Raji (cell line): ENCODE measurements around the gene HELT.

Experiments
- POLR2A ChIP-seq: IDR thresholded peaks from 2 replicates; pipeline ENCODE4 v1.6.1; 2011; ENCODE audit warnings: low read depth, low read length, control low read depth; ENCODE audit not compliant: insufficient read depth

Gene HELT, protein sequence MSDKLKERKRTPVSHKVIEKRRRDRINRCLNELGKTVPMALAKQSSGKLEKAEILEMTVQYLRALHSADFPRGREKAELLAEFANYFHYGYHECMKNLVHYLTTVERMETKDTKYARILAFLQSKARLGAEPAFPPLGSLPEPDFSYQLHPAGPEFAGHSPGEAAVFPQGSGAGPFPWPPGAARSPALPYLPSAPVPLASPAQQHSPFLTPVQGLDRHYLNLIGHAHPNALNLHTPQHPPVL

DNA sequence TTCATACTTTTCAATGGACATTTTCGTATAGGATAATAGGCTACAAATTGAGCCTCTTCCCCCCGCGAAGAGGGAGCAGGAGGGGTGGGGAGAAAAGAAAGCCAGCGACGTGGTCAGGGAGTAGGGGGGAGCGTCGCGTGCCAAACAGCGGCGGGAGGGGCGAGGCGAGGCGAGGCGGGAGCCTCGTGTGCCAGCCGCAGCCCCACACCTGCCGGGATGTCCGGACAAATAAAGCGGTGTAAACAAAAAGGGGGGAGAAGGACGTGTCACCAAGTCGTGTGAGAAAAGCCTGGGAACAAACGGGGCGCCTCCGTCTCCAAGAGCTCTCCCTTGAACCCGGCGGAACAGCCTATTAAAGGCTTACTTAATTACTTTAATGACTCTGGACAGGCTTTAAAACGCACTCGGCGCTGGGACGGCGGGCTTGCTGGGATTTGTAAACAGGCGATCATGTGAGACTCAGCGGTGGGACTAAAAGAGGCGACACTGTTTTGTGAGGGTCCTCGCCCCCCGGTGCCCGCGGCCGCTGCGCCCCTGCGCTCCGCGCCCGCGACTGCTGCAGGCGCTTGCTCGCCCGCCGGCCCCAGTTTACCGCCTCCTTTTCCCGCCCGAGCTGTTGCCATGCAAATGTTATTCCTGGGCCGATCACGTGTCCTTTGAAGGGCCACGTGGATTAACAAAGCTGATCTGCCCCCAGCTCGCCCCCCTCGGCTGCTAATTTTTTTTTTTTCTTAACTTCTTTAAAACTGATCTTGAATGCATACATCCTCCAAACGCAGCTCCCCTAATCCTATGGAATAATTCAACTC is at the start of gene HELT:
TSS of gene HELT (plus strand) at position 527 of the 809 bp plus-strand sequence. CDS start 439 bp downstream, outside the sequence.
- no peak for TF ChIP-seq POLR2A

DNA sequence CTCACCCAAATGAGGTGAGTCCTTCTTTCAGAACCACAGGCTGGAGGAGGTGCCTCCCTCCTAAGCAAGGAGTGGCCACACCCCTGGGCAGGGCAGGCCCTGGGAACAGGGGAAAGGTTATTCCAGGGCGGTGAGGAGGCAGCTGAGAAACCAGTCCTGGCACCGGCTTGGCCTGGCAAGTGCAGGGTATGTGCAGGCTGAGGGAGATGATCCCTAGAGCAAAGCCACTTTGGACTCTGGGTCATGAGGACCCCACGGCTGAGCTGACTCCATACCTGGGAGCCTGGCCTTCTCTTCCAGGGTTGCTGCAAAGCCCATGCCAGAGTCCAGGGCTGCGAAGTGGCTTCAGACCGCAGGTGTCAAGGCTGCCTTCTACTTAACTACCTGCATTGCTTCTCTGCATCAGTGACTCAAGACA is 49.5 kb upstream of the HELT start:
- no peak for TF ChIP-seq POLR2A

DNA sequence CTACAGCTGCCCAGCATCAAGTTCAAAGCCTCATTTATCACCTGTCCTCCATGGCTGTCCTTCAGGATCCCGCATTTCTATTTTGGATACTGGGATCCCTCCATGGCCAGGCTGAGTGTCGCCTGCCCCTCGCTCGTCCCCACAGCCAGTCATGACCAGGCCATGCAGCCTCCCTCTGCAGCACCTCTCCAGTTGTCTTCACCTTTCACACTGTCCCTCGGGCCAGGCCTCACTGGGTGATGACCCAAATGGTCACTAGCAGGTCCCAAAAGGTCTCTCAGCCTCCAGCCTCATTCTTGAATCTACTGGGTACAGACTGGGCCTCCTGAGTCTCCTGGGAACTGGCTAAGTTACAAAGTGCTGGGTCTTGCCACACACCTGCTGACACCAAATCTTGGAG is 48.7 kb upstream of the HELT start:
- no peak for TF ChIP-seq POLR2A

DNA sequence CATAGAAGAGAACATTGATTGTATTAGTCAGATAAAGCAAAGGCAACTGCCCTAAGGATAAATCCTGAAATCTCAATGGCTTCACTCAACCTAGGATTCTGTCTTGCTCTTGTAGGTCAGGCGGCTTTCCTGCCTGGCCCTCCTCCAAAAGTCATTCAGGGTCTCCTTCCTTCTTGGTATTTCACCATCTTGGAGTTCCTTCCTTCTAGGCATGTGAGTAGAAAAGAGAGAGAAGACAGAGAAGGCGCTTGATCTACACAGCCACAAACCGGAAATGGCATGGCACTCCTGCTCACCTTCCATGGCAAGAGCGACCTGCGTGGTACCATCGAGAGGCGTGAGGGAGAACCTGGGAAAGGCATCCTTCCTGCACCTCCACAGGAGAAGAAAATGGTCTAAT is 45.3 kb upstream of the HELT start:
- TF ChIP-seq POLR2A = no peak

DNA sequence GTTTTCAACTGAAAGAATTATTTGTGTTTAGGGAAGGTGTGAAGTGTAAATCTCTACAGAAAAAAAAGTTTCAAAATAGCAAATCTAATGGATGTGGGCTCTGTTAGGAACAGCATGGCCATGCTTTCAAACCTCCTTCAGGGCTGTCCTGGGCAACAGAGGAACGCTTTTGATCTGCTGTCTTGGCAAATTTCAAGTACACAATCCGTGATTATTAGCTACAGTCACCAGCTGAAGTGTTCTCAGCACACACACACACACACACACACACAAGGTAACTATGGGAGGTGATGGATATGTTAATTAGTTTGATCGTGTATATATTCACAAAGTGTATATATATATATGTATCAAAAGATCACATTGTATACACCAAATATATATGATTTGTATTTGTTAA is 40.5 kb upstream of the HELT start:
- no peak for TF ChIP-seq POLR2A

DNA sequence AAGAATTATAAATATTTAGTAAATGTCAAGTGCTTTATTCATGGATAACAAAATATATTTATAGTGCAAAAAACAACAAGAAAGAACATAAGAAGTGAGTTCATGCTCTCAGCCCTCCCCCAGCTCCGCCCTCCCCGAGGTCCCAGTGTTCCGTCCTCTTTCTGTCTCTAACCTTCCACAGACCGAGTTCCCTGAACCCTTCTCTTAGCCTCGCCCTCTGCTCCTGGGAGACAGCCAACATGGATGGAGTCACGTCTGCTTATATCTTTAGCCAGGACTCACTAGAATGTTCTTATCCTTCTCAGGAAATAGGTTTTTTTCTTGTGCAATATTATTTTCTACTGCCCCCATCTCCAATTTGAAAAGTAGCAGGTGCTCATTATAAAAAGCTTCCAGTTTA is 40.1 kb upstream of the HELT start:
- no peak for TF ChIP-seq POLR2A

DNA sequence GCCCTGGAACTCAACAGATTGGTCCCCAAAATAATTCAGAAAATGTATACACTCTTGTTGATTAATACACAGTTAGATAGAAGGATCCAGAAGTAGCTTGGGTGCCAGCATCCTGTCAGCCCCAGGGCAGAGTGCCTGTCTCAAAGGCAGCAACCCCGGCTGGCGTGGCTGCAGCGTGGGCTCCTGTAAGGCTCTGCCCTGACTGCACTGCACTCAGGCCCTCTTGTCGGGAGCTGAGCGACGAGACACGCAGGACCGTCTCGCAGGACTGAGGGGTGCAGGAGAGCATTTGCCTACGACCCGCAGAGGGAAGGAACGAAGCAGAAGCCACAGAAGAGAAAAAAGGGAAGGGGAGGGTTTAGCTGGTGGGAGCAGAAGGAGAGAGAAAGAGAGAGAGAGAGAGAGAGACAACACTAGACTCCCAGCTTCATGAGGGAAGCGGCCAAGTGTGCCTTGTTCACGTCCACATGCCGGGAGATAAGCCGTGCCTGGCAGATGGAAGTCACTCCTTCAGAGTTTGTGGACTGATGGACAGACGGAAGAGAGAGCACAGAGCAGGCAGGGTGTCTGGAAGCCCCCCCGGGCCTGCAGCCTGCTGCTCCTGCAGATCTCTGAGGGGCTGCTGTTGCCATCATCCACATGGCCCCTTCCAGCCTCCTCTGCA is 38.7 kb upstream of the HELT start:
- TF ChIP-seq POLR2A = no peak

DNA sequence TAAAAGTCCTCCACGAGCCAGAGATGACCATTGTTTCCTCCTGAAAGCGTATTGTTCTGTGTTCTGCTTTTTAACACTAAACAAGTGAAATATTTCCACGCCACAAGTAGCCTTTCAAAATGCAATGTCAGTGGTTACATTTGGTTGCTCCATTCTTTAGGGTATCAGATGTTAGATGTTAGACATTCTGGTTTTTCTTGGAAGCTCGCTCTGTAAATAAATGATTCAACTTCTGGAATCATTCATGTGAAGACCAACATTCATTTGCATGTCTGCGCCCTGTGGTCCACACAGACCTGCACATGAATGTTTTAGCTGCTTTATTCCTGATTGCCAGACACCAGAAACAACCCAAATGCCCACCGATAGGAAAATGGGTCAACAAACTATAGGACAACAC is 38.0 kb upstream of the HELT start:
- TF ChIP-seq POLR2A = no peak

DNA sequence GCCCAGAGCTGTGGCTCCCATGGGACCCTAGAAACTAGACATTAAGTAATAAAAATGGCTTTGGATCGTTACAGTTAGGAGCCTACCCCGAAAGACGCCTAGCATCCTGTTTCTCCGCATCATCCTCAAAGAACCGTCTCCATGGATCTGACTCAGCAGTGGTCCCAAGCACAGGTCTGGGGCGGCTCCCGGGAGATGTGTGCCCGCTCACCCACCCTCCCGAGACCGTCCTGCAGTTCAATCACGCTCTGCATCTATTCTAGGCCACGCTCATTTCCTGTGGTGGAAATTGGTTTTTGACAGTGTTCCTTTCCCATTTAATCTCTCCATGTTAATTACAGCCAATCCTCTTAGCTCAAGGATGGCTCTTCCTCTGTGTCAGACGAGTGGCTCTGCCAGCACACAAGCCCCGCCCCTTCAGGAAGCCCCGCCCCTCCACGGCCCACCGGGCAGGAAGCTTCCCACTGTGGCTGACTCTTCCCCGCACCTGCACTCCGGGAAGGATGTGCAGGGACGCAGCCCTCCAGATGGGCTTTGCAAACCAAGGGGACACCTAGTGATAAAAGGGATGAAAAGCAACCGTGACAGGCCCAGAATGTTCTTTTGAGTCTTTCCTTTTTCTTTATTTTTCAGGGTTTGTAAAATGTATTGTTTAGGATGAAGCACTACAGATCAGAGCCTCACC is 34.5 kb upstream of the HELT start:
- no peak for TF ChIP-seq POLR2A

DNA sequence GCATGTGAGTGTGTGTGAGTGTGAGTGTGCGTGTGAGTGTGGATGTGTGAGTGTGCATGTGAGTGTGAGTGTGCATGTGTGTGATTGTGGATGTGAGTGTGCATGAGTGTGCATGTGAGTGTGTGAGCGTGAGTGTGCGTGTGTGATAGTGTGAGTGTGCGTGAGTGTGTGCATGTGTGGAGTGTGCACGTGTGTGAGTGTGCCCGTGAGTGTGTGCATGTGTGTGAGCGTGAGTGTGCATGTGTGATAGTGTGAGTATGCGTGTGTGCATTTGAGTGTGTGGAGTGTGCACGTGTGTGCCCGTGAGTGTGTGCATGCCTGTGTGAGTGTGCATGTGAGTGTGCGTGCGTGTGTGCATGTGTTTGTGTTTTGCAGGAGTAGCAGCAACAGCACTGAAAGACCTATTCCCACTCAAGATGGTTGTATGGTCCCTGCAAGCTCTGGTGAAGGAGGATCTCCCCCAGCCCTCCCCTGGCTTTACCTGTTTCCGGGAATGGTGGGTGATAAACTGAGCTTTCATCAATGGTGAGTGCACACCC is 30.7 kb upstream of the HELT start:
- TF ChIP-seq POLR2A = no peak

DNA sequence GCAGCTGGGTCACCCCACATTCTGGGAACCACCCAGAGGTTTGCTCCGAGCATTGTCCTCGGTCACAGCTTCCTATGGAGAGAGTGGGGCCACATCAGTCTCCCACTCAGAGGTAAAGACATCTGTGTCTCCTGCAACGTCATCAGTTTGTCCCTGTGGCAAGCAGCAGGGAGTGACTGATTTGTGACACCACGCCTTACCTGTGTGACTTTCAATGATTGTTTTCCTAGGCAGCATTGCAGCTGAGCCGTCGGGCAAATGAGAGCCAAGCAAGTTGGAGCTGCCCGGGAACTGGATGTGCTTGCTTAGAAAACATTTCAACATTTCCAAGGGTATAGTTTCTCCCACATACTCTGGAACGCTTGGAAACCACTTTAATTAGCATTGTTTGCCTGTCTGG is 29.7 kb upstream of the HELT start:
- no peak for TF ChIP-seq POLR2A

DNA sequence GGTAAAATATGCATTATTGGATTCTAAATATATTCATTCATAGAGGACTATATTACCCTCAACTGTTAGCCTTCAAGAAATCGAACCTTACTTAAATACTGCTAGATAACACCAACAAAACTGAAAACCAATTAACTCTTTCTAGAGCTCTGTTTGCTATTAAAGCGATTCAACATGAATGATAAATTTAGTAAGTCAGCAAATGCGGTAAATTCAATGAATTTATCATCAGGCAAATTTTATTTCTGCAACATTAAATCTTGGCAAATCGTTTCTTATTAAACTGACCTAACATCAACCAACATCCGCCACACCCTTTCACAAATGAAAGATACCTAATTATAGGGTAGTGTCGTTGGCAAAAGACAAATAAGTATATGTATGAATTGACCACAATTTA is 26.4 kb upstream of the HELT start:
- TF ChIP-seq POLR2A = no peak

DNA sequence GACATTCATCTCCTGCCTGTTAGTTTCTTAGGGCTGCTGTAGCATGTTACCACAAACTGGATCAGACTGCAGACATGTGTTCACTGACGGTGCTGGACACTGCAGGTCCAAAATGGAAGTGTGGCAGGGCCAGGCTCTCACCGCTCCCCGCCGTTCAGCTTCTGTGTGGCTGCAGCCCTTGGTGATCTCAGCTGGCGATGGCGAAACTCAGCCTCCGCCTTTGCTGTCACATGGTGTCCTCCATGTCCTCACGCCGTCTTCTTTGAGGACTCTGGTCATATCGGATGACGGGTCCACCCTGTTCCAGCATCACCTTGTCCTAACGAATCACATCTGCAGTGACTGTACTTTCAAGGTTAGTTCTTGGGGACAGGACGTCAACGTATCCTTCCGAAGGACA is 25.9 kb upstream of the HELT start:
- TF ChIP-seq POLR2A = no peak

DNA sequence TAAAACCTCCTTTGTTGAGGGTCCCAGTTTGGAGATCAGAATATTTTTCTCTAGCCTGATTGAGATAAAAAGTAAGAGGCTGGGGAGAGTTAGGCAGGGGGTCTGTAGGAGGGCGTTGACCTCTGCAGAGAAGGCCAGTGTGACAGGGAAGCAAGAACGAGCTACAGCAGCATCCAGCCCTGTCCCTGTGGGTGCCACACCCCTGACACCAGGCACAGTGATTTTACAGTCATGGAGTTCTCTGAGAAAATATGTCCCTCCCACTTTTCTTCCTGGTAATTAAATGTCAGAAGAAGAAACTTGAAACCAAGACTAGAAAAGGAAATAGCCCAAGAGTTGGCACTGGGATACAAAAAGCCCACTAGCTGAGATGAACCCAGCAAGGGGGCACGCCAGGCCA is 25.0 kb upstream of the HELT start:
- TF ChIP-seq POLR2A = no peak

DNA sequence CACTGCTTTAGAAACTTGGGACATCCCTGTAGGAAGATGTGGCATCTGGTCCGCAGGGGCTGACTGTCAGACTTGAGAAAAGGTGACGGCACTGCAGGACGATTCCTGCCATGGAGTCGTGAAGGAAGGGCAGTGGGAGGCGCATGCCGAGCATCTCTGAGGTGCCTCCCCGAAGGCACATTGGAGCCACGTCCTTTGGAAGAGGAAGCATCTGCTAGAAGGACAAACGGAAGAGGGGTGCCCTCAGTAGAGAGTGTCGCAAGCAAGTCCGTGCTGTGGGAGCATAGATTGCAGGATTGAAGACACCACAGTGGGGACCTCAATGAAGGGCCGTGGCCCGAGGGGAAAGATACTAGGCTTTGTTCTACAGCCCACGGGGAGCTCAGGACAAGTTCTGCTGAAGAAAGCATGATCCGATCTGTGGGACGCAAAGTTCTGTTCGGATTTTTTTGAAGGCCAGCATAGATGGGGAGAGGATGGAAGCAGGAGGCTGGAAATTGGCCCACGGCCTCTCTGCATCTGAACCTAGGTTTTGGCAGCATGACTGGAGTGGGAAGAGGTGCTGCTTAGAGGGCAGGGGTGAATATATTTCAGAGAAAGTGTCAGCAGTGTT is 24.2 kb upstream of the HELT start:
- TF ChIP-seq POLR2A = no peak
